ENCODE results near the gene MTX2. TPM values are rescaled to one million over a fixed set of nuclear protein-coding genes. Genes with fewer than 3 reads are reported as not detected.

The MTX2 gene
- polyA plus RNA-seq, 1 experiment = 47.4 TPM

DNA sequence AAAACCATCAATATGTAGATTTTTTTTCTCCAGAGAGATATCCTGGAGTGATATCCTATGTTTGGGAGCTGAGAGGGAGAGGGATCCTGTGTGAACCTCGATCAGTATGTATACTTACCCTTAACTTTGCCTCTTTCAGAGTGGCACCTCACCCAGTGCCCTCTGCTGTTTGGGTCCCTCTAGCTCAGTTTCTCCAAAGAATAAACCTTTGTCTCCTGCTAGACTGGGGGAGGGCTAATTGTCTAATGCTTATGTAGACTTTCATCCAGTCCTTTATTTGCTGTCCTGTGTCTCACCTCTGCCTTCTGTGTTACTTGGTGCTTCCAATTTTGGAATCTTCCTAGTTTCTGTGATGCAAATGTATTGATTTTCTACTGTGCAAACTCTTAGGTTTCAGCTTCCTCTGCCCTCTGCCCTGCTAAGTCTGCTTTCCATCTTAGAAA lies 48.4 kb downstream of the MTX2 start:
- CTCF ChIA-PET = no interaction called here
- no peaks in the 10 kb centered on the region for H3K9me3 ChIP-seq (ENCODE audit: control insufficient read depth, insufficient read depth, low read length)
- H3K27ac ChIP-seq (ENCODE audit: low read depth, low read length) = no peak overlapping the region
- no peak overlapping the region for H3K4me3 ChIP-seq (ENCODE audit: low read depth, low read length)
- TF ChIP-seq, protein P1, sequence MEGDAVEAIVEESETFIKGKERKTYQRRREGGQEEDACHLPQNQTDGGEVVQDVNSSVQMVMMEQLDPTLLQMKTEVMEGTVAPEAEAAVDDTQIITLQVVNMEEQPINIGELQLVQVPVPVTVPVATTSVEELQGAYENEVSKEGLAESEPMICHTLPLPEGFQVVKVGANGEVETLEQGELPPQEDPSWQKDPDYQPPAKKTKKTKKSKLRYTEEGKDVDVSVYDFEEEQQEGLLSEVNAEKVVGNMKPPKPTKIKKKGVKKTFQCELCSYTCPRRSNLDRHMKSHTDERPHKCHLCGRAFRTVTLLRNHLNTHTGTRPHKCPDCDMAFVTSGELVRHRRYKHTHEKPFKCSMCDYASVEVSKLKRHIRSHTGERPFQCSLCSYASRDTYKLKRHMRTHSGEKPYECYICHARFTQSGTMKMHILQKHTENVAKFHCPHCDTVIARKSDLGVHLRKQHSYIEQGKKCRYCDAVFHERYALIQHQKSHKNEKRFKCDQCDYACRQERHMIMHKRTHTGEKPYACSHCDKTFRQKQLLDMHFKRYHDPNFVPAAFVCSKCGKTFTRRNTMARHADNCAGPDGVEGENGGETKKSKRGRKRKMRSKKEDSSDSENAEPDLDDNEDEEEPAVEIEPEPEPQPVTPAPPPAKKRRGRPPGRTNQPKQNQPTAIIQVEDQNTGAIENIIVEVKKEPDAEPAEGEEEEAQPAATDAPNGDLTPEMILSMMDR (IDR thresholded peaks at IDR 0.05; ENCODE audit: low read depth, low read length) = no peak
- no peak for DNase-seq (ENCODE audit: low read depth, low spot score)
- H3K27me3 ChIP-seq (ENCODE audit: control insufficient read depth, insufficient read depth, low read length) = no peaks in the 10 kb centered on the region
- POLR2A ChIA-PET = no interaction called here

DNA sequence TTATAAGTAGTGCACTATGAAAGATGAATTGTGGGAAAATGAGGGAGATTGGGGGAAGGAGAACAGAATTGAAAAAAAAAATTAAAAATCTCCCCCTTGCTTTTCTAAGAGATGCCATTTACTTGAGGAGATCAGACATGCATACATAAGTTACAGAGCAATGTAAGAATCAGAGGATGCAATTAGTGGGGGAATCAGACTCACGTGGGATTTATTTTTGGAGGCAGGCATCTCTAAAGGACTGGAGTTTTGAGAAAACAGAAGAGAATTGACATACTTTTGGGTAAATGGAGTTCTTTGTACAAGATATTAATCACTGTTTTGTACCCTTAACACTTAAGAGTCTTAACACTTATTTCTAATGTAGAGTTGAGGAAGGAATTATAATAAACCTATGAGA lies 52.7 kb downstream of the MTX2 start:
- DNase-seq (ENCODE audit: low read depth, low spot score) = no peak
- ChIA-PET POLR2A (no interaction called here), CTCF (interaction anchor here (1.2 kb wide), 1 partner anchor 232 kb away, joined by 4 read pairs; no protein-coding TSS in a partner anchor)
- no peaks in the 10 kb centered on the region for H3K27me3 ChIP-seq (ENCODE audit: control insufficient read depth, insufficient read depth, low read length)
- H3K27ac ChIP-seq (ENCODE audit: low read depth, low read length) = no peak overlapping the region
- H3K4me3 ChIP-seq (ENCODE audit: low read depth, low read length) = no peak overlapping the region
- no peaks in the 10 kb centered on the region for H3K9me3 ChIP-seq (ENCODE audit: control insufficient read depth, insufficient read depth, low read length)
- TF ChIP-seq, protein P1 (IDR thresholded peaks at IDR 0.05; ENCODE audit: low read depth, low read length) = no peak

DNA sequence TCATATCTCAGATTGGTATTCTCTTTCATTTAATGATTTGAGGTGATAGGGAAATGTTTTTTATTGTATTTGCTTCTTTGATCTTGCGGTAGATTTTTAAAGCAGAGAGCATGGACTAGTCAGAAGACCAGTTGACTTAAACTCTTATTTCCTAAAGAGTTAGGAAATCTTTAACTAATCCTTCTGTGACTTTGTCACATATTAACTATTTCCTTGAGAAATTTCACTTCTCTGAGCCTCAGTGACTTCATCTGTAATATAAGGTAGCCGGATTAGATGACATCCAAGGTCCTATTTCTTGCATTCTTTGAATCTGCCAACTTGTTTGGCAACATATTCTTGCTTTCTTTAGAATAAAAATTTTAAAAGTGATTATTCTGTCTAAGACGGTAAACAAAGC lies 55.6 kb downstream of the MTX2 start:
- Histone ChIP-seq H3K27me3 (ENCODE audit: control insufficient read depth, insufficient read depth, low read length) (no peaks in the 10 kb centered on the region), H3K9me3 (ENCODE audit: control insufficient read depth, insufficient read depth, low read length) (no peaks in the 10 kb centered on the region), H3K27ac (ENCODE audit: low read depth, low read length) (no peak overlapping the region), H3K4me3 (ENCODE audit: low read depth, low read length) (no peak overlapping the region)
- no peak for DNase-seq (ENCODE audit: low read depth, low spot score)
- TF ChIP-seq, protein P1 (IDR thresholded peaks at IDR 0.05; ENCODE audit: low read depth, low read length) = no peak
- ChIA-PET POLR2A (no interaction called here), CTCF (no interaction called here)

DNA sequence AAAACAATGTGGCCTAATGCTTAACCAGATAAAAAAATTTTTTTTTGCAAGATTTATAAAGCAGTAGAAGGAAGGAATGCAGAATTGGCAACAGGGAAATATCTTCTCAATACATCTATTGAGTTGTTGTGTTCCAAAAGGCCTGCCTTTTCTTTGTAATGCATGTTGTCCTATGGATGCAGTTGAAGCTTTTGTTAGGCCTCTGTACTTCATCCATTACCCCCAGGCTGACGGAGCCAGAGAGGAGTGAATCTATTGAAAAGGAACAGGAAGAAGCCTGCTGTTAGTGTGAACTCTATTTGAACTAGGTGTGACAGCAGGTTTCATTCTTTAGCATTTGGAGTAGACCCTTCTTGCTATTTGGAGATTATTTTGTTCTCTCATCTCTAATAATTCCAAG lies 56.5 kb downstream of the MTX2 start:
- CTCF ChIA-PET = interaction anchor here (1.2 kb wide), 1 partner anchor 129 kb away, joined by 7 read pairs; no protein-coding TSS in a partner anchor
- DNase-seq (ENCODE audit: low read depth, low spot score) = no peak
- TF ChIP-seq, protein P1 (IDR thresholded peaks at IDR 0.05; ENCODE audit: low read depth, low read length) = no peak
- no peaks in the 10 kb centered on the region for H3K9me3 ChIP-seq (ENCODE audit: control insufficient read depth, insufficient read depth, low read length)
- no peak overlapping the region for H3K4me3 ChIP-seq (ENCODE audit: low read depth, low read length)
- H3K27me3 ChIP-seq (ENCODE audit: control insufficient read depth, insufficient read depth, low read length) = no peaks in the 10 kb centered on the region
- POLR2A ChIA-PET = no interaction called here
- no peak overlapping the region for H3K27ac ChIP-seq (ENCODE audit: low read depth, low read length)

DNA sequence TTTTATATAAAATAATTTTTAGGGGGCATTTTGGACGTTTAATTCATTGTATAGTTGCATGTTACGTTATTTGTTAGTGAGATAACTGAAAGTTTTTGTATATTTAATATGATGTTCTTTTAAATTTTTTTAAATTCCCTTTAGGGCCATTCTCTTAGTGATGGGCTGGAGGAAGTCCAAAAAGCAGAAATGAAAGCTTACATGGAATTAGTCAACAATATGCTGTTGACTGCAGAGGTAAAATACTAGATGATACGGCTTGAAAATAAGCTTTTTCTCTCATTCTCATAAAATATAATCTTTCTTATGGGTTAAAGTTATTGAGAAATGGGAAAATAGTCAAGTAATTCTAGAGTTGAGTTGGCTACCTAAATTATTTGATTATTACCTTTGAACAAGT lies 58.9 kb downstream of the MTX2 start:
- POLR2A ChIA-PET = no interaction called here
- TF ChIP-seq, protein P1 (IDR thresholded peaks at IDR 0.05; ENCODE audit: low read depth, low read length) = no peak

More for the DNA sequence above, 58.9 kb downstream of the MTX2 start:
- no peaks in the 10 kb centered on the region for H3K27me3 ChIP-seq (ENCODE audit: control insufficient read depth, insufficient read depth, low read length)
- H3K9me3 ChIP-seq (ENCODE audit: control insufficient read depth, insufficient read depth, low read length) = no peaks in the 10 kb centered on the region
- CTCF ChIA-PET = interaction anchor here (0.9 to 1.0 kb wide), 2 partner anchors 11 to 127 kb away, joined by 4 to 5 read pairs; no protein-coding TSS in a partner anchor
- no peak overlapping the region for H3K27ac ChIP-seq (ENCODE audit: low read depth, low read length)
- no peak overlapping the region for H3K4me3 ChIP-seq (ENCODE audit: low read depth, low read length)
- no peak for DNase-seq (ENCODE audit: low read depth, low spot score)
